Keratinocyte (primary cell): ENCODE data around the gene PTPRF.

ENCODE experiments used
- EZH2 ChIP-seq: IDR thresholded peaks from one replicate; pipeline ENCODE4 v1.6.1; 2012; ENCODE audit warnings: inconsistent platforms, mild to moderate bottlenecking, low read length, moderate library complexity
- TF ChIP-seq, protein P1 (sequence below), 3 experiments: IDR thresholded peaks in 1 of 3; conservative IDR thresholded peaks in 1 of 3; optimal IDR thresholded peaks in 1 of 3; 2 replicates in 2 of 3; 3 replicates in 1 of 3; pipeline versions ENCODE3 to v1.5.1; 2011; ENCODE audit warnings: low read length in 3 of 3, mild to moderate bottlenecking in 3 of 3, moderate library complexity in 2 of 3, control low read depth in 1 of 3, inconsistent platforms in 1 of 3; ENCODE audit not compliant: insufficient read depth in 2 of 3; ENCODE audit errors: extremely low read depth in 1 of 3

- TF ChIP-seq, protein P1, sequence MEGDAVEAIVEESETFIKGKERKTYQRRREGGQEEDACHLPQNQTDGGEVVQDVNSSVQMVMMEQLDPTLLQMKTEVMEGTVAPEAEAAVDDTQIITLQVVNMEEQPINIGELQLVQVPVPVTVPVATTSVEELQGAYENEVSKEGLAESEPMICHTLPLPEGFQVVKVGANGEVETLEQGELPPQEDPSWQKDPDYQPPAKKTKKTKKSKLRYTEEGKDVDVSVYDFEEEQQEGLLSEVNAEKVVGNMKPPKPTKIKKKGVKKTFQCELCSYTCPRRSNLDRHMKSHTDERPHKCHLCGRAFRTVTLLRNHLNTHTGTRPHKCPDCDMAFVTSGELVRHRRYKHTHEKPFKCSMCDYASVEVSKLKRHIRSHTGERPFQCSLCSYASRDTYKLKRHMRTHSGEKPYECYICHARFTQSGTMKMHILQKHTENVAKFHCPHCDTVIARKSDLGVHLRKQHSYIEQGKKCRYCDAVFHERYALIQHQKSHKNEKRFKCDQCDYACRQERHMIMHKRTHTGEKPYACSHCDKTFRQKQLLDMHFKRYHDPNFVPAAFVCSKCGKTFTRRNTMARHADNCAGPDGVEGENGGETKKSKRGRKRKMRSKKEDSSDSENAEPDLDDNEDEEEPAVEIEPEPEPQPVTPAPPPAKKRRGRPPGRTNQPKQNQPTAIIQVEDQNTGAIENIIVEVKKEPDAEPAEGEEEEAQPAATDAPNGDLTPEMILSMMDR (optimal IDR thresholded peaks at IDR 0.05 in 1 of 3, IDR thresholded peaks at IDR 0.05 in 1 of 3, conservative IDR thresholded peaks at IDR 0.05 in 1 of 3; ENCODE audit: extremely low read depth in 1 of 3, insufficient read depth in 2 of 3, low read length in 3 of 3), result no peak
- no peak for TF ChIP-seq EZH2
Measured at GRCh38 chr1:43625063-43625780, 94.5 kb downstream of the PTPRF start.
